HL-60 (cell line): Measurements from ENCODE around the gene TP53INP2.

Source experiments
- GABPA ChIP-seq: IDR thresholded peaks from 2 replicates; pipeline ENCODE4 v1.6.1; 2012; ENCODE audit warnings: low read depth
- POLR2AphosphoS5 ChIP-seq: IDR thresholded peaks from 2 replicates; pipeline ENCODE4 v1.6.1; 2012; ENCODE audit warnings: low read depth
- TF ChIP-seq, protein P1 (sequence below): IDR thresholded peaks from one replicate; pipeline ENCODE4 v1.5.1; 2011; ENCODE audit warnings: low read length, control low read depth, inconsistent platforms; ENCODE audit not compliant: insufficient read depth
- TF ChIP-seq, protein P2 (sequence below): IDR thresholded peaks from 2 replicates; pipeline ENCODE4 v1.6.1; 2012; ENCODE audit warnings: low read depth; ENCODE audit not compliant: insufficient replicate concordance

DNA sequence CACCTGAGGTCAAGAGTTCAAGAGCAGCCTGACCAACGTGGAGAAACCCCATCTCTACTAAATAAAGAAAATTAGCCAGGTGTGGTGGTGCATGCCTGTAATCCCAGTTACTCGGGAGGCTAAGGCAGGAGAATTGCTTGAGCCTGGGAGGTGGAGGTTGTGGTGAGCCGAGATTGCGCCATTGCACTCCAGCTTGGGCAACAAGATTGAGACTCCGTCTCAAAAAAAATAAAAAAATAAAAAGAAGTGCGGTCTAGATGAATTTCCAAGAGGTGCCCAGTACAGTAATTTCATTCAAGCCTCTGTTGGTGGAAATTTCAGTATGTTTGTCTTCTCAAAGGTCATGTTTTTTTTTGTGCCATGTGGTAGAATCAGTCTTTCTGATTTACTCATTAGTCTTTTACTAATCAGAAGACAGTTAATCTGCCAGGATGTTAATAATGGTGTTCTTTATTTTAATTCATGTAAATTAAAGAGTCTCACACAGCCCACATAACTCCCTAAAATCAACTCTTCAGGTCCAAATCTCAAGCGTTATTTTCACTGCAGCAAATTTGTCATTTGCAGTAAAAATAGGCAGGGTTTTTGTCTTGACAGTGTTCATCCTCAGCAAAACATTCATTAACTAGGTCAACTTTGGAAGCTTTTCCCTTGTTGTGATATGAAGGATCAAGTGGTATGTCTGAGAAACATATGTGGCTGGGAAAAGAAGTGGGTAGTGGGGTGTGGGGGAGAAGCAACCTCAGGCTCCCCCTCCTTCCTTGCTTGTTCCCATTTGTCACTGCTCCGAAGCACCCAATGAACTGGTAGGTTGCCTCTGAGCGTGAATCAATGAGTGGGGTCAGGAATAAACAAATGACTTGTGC is 13.3 kb downstream of the TP53INP2 start:
- TF ChIP-seq, protein P1, sequence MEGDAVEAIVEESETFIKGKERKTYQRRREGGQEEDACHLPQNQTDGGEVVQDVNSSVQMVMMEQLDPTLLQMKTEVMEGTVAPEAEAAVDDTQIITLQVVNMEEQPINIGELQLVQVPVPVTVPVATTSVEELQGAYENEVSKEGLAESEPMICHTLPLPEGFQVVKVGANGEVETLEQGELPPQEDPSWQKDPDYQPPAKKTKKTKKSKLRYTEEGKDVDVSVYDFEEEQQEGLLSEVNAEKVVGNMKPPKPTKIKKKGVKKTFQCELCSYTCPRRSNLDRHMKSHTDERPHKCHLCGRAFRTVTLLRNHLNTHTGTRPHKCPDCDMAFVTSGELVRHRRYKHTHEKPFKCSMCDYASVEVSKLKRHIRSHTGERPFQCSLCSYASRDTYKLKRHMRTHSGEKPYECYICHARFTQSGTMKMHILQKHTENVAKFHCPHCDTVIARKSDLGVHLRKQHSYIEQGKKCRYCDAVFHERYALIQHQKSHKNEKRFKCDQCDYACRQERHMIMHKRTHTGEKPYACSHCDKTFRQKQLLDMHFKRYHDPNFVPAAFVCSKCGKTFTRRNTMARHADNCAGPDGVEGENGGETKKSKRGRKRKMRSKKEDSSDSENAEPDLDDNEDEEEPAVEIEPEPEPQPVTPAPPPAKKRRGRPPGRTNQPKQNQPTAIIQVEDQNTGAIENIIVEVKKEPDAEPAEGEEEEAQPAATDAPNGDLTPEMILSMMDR, result no peak
- TF ChIP-seq, protein P2, sequence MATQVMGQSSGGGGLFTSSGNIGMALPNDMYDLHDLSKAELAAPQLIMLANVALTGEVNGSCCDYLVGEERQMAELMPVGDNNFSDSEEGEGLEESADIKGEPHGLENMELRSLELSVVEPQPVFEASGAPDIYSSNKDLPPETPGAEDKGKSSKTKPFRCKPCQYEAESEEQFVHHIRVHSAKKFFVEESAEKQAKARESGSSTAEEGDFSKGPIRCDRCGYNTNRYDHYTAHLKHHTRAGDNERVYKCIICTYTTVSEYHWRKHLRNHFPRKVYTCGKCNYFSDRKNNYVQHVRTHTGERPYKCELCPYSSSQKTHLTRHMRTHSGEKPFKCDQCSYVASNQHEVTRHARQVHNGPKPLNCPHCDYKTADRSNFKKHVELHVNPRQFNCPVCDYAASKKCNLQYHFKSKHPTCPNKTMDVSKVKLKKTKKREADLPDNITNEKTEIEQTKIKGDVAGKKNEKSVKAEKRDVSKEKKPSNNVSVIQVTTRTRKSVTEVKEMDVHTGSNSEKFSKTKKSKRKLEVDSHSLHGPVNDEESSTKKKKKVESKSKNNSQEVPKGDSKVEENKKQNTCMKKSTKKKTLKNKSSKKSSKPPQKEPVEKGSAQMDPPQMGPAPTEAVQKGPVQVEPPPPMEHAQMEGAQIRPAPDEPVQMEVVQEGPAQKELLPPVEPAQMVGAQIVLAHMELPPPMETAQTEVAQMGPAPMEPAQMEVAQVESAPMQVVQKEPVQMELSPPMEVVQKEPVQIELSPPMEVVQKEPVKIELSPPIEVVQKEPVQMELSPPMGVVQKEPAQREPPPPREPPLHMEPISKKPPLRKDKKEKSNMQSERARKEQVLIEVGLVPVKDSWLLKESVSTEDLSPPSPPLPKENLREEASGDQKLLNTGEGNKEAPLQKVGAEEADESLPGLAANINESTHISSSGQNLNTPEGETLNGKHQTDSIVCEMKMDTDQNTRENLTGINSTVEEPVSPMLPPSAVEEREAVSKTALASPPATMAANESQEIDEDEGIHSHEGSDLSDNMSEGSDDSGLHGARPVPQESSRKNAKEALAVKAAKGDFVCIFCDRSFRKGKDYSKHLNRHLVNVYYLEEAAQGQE, result no peak
- TF ChIP-seq POLR2AphosphoS5 (no peak), GABPA (no peak)
